GM13977 (cell line): ENCODE data around the gene PDE4D.
"Not testable (repeated sequence)": the region's sequence is repeated elsewhere in the genome, so short reads cannot be mapped to it uniquely, and the experiment has no call there.

ENCODE experiments used
- DNase-seq: peaks from one replicate; pipeline ENCODE4 v3.0.0; 2012; ENCODE audit warnings: low spot score
- CTCF ChIP-seq: IDR thresholded peaks from 2 replicates; pipeline ENCODE4 v1.5.1; 2012; ENCODE audit warnings: mild to moderate bottlenecking, control low read depth; ENCODE audit not compliant: insufficient read depth; ENCODE audit errors: extremely low read depth, missing control alignments
- in situ Hi-C: fragments of 300-500 bp; cut with MboI; formaldehyde crosslinking; loops from one replicate; pipeline ENCODE4 v1.12.0; 2022; ENCODE audit warnings: low sequenced_read_pairs, low pct_unique_long_range_greater_than_20kb, mixed read lengths, inconsistent platforms; ENCODE audit not compliant: unreplicated experiment

The PDE4D gene

GRCh38 chr5:59466271-59466670, 427.3 kb downstream of the PDE4D start:
- in situ Hi-C loops, result no loop called here
- DNase-seq, result no peak
- no peak for TF ChIP-seq CTCF

GRCh38 chr5:59464969-59465368, 428.6 kb downstream of the PDE4D start:
- in situ Hi-C loops, result no loop called here
- DNase-seq, result no peak
- no peak for TF ChIP-seq CTCF

DNA sequence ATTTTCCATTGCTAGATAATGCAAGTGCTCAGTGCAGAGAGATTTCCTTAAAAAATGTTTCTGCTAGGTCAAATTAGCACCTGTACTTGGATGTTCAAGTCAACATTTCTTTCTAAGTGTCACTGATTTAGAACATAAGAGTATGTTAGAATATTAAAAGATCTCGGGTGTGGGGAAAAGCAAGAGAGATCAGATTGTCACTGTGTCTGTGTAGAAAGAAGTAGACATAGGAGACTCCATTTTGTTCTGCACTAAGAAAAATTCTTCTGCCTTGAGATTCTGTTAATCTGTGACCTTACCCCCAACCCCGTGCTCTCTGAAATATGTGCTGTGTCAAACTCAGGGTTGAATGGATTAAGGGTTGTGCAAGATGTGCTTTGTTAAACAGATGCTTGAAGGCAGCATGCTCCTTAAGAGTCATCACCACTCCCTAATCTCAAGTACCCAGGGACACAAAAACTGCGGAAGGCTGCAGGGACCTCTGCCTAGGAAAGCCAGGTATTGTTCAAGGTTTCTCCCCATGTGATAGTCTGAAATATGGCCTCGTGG, 429.8 kb downstream of the PDE4D start:
- DNase-seq, in situ Hi-C loops: not testable (repeated sequence)

GRCh38 chr5:59462956-59463355, 430.6 kb downstream of the PDE4D start:
- DNase-seq, result no peak
- no peak for TF ChIP-seq CTCF
- in situ Hi-C loops, result no loop called here

GRCh38 chr5:59460368-59461153, 433.0 kb downstream of the PDE4D start:
- no peak for TF ChIP-seq CTCF
- in situ Hi-C loops, result no loop called here
- DNase-seq, result no peak

DNA sequence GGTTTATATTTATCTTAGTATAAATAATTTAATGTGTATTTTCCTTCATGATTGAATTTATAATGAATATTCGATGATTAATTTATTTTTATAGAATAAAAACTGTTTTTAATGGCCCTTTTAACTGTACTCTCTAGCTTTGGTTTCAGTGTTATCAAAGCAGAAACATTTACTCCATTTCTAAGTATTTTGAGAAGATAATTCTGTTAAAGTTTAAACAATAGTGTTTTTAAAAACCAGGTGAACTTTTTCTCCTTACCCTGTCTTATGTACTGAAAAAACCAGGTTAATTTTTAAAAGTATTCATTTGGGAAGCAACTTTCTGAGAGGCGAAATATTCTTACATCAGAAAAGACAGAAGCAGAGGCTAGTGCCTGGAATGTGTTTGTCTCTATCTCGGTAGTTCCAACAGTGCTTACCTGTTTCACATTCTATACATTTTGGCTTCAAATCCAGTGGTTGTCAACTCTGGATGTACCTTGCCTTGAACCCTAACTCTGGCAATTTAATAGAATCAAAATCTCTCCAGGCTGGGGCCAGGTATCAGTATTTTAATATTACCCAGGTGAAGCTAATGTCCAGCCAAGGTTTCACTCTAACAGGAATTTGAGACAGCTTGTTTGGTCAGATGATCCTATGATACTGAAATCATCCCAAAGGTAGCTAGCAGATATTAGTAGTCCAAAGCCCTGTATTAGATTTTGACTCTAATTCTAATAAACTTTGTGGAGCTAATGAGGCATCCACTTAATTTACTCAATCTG, 434.4 kb downstream of the PDE4D start:
- in situ Hi-C loops, result no loop called here
- TF ChIP-seq CTCF, result no peak

DNA sequence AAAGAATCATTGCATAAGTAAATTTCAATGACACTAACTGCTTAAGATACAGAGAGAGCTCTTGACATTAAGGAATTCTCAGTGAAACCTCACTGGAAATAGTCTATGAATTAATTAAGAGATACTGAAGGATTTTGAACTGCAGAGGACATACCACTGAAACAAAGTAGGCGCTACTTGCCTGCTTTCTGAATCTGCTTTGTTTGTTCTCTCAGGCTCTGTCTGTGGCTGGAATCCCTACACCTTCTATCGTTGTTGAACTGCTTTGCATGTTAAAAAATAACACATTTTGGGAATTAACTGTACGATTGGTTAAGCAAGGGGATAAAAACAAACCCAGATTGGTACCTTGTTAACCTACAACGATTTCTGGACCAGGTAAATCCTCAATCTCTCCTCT, 435.2 kb downstream of the PDE4D start:
- in situ Hi-C loops, result no loop called here
- TF ChIP-seq CTCF, result no peak
- no peak for DNase-seq

More for the DNA sequence above, 434.4 kb downstream of the PDE4D start:
- no peak for DNase-seq
